Retina (tissue), 1 donor: ENCODE data around the gene HABP4.

Experiments used
- DNase-seq: peaks from one replicate; pipeline ENCODE4 v3.0.0-alpha.2; 2016

Gene HABP4

GRCh38 chr9:96480736-96481135, 30.8 kb downstream of the HABP4 start:
- DNase-seq = no peak

- DNase-seq = no peak
Measured at GRCh38 chr9:96482476-96482875, 32.5 kb downstream of the HABP4 start.

- DNase-seq = no peak
Measured at GRCh38 chr9:96483197-96483596, 33.2 kb downstream of the HABP4 start.

- DNase-seq = no peak
Measured at GRCh38 chr9:96483733-96484390, 33.9 kb downstream of the HABP4 start.

- no peak for DNase-seq
Measured at GRCh38 chr9:96484521-96484931, 34.6 kb downstream of the HABP4 start.

GRCh38 chr9:96485280-96485679, 35.3 kb downstream of the HABP4 start:
- no peak for DNase-seq

- DNase-seq = no peak
Measured at GRCh38 chr9:96486386-96487028, 36.5 kb downstream of the HABP4 start.

GRCh38 chr9:96487029-96487396, 37.0 kb downstream of the HABP4 start:
- no peak for DNase-seq

GRCh38 chr9:96487949-96488348, 38.0 kb downstream of the HABP4 start:
- DNase-seq = no peak

- DNase-seq = no peak
Measured at GRCh38 chr9:96489482-96489979, 39.6 kb downstream of the HABP4 start.

- no peak for DNase-seq
Measured at GRCh38 chr9:96490534-96491078, 40.6 kb downstream of the HABP4 start.

- DNase-seq = no peak
Measured at GRCh38 chr9:96491079-96491879, 41.3 kb downstream of the HABP4 start.

GRCh38 chr9:96491880-96492525, 42.0 kb downstream of the HABP4 start:
- no peak for DNase-seq

- DNase-seq = no peak
Measured at GRCh38 chr9:96492993-96493531, 43.1 kb downstream of the HABP4 start.

- no peak for DNase-seq
Measured at GRCh38 chr9:96493757-96494156, 43.8 kb downstream of the HABP4 start.

GRCh38 chr9:96494215-96494800, 44.3 kb downstream of the HABP4 start:
- DNase-seq = no peak

GRCh38 chr9:96495341-96495740, 45.4 kb downstream of the HABP4 start:
- DNase-seq = no peak

GRCh38 chr9:96496368-96497116, 46.6 kb downstream of the HABP4 start:
- DNase-seq = no peak

GRCh38 chr9:96497117-96497399, 47.1 kb downstream of the HABP4 start:
- no peak for DNase-seq

GRCh38 chr9:96498796-96499195, 48.8 kb downstream of the HABP4 start:
- no peak for DNase-seq

- DNase-seq = no peak
Measured at GRCh38 chr9:96499257-96499656, 49.3 kb downstream of the HABP4 start.
